ENCODE data around the gene CDK14.

CDK14 gene

DNA sequence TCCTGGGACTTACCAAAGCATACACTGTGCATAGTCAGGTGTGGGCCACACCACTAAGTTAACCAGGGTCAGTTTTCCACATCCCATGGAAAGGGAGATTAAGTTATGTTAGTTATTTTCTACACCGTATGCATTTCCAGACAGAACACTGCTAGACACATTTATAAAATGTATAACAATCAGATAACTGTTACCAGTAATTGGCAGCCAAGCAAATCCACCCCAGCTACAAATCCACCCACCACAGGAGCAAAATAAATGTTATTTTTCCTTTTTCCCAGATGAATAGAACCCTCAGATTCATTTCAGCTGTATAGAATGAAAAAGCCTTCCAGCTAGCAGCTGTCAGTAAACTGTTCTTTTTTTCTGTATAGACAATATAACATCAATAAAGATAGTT, 411.2 kb downstream of the CDK14 start:
- DNase-seq (ENCODE audit: low read depth), result no peak

DNA sequence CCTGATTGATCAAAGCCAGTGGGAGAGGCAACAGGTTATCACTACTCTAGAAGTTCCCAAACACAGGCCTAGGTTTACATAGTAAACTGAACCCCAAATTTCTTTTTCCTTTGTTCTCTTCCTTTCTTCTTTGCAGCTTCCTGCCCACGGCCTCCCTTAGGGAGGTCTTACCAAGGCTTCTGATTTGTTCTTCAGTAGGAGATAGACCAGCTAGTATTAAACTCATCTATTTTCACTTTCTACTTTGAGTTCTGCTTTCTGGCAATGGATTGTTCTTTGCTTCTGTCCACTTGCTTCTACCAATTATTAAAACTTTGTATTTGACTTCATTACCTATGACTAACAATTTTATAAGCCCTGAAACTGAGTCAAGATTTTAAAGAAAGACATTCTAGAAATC, 417.0 kb downstream of the CDK14 start:
- no peak for DNase-seq (ENCODE audit: low read depth)

- no peak for DNase-seq (ENCODE audit: low read depth)
Measured at GRCh38 chr7:91019686-91020385, 423.7 kb downstream of the CDK14 start.

DNA sequence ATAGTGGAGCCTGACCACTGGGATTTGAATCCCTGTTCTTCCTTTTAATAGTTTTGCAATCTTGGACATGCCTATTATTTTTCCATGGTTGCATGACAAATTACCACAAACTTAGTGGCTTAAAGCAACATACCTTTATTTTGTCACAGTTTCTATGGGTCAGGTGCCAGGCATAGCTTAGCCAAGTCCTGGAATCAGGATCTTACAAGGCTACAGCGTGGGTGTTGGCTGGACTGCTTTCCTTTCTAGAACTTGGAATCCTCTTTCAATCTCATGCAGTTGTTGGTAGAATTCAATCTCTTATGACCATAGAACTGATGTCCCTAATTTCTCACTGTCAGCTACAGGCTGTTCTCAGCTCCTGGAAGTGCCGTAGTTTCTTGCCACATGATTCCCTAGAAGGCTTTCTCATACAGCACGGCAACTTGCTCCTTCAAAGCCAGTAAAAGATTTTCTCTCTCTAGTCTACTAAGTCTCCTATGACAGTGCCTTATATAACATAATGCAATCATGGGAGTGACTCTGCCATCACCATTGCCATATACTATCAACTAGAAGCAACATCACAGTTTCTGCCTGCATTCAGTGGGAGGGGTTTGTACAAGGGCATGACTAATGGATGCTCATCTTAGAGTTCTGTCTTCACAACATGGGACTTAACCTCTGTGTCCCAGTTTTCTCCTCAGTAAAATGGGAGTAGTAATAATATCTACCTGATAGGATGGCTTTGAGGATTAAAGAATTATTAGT, 424.7 kb downstream of the CDK14 start:
- DNase-seq (ENCODE audit: low read depth), result no peak

DNA sequence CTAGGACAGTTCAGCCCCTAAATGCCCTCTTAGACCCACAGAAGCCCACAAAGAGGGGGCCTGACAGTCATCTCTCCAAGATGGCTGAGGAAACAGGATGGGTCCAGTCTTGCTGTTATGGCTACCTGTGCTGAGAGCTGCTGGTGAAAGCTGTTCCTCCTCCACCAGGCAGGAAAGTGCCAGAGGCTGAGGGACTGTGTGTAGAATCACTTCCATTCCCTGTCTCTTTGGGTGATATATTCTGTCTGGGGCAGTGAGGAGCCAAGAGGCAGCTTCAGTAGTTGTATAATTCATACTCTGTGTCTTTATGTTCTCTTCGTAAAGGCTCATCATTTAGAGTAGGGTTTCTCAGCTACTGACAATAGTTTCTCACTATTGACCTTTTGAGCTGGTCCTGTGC, 425.8 kb downstream of the CDK14 start:
- no peak for DNase-seq (ENCODE audit: low read depth)

DNA sequence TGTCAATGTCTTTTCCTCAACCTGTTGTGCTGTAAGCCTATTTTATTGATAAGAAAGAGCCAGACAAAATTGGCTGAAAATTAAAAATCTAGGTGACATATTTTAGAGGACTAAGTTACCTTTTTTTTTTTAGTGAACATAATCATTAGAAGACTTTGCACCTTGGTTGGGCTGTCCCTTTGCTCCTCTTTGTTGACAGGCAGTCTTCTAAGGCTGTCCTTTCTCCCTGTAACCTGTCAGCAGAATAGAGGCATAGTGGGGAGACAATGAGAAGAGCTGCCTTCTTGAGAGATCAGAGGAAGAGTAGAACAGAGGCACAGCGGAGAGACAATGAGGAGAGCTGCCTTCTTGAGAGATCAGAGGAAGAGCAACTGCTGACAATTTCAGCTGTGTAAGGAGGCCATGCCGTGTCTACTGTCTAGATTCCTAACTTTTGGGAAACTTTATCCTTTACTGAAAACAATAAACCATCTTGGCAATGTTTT, 429.8 kb downstream of the CDK14 start:
- no peak for DNase-seq (ENCODE audit: low read depth)

- no peak for DNase-seq (ENCODE audit: low read depth)
Measured at GRCh38 chr7:91029688-91030087, 433.6 kb downstream of the CDK14 start.

GRCh38 chr7:91030680-91031380, 434.7 kb downstream of the CDK14 start:
- DNase-seq (ENCODE audit: low read depth), result no peak

- DNase-seq (ENCODE audit: low read depth), result no peak
Measured at GRCh38 chr7:91031757-91032156, 435.6 kb downstream of the CDK14 start.

- DNase-seq (ENCODE audit: low read depth), result no peak
Measured at GRCh38 chr7:91033574-91033973, 437.5 kb downstream of the CDK14 start.

DNA sequence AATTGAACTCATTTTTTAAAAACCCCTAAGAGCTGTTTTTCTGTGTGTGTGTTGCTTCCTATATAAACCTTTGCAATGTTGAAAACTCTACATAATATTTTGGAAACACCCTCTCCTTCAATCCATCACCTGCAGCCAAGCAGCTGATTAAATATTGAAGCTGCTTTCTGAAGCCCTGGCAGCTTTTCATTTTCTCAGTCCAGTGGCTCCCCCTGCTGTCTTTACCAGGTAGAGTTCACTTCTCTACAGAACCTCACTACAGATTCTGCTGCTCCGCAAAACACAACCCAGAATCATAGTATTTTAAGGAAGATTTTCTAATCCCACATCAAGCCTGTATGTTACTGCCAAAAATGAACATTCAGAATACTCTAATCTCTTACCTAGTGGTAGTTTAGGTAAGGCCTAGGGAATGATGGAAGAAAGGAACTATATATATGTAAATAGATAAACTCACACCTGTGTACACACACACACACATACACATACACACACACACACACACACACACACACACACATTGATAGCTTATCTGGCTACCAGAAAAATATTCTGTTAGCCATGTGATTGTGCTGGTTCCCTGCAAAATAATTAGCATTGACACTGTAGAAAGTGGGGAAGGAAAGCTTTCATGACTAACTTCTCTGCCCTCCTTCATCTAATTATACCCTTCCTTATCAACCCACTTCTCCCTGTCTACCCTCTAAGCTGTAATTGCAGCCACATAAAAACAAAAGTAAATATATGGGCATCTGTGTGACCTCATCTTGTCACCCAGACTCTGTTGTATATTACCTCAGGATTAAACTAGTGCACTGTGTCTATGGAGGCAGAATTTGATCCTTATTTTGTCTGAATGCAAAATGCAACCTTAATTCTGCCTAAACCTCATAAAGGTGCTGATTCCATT, 438.6 kb downstream of the CDK14 start:
- DNase-seq (ENCODE audit: low read depth), result no peak

DNA sequence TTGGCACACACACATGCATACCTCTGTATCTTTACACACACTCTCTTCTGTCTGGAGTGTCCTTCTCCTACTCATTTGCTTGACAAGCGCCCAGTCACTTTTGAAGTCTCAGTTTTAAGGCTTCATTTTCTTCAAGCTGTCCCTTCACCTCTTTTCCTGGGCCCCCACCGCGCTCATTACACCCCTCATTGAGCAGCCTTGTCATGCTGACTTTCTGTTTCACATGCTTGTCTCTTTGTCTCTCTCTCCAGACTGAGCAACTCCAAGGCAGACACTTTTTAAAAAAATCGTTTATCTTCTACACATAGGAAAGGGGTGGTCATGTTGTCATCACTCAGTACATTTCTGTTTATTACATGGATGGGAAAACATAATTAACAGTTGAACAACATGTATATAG, 442.9 kb downstream of the CDK14 start:
- DNase-seq (ENCODE audit: low read depth), result no peak

DNA sequence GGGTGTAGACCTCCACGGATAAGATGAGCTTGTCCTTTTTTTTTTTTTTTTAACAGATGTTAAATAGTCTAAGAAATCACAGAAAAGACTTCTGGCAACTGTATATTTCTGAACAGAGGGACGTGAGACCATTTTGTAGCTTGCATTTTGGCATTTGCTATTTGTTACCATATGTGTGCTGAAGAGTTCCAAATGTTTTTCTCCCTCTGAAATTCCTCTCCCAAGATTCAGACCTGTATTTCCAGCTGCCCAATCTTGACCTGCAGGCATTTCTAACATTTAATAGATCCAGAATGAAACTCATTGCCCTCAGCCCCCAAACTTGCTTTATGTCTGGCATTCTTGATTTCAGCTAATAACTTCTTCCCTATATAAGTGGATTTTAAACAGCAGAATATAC, 445.0 kb downstream of the CDK14 start:
- no peak for DNase-seq (ENCODE audit: low read depth)

GRCh38 chr7:91041901-91042484, 445.9 kb downstream of the CDK14 start:
- no peak for DNase-seq (ENCODE audit: low read depth)

- no peak for DNase-seq (ENCODE audit: low read depth)
Measured at GRCh38 chr7:91043186-91043585, 447.1 kb downstream of the CDK14 start.

DNA sequence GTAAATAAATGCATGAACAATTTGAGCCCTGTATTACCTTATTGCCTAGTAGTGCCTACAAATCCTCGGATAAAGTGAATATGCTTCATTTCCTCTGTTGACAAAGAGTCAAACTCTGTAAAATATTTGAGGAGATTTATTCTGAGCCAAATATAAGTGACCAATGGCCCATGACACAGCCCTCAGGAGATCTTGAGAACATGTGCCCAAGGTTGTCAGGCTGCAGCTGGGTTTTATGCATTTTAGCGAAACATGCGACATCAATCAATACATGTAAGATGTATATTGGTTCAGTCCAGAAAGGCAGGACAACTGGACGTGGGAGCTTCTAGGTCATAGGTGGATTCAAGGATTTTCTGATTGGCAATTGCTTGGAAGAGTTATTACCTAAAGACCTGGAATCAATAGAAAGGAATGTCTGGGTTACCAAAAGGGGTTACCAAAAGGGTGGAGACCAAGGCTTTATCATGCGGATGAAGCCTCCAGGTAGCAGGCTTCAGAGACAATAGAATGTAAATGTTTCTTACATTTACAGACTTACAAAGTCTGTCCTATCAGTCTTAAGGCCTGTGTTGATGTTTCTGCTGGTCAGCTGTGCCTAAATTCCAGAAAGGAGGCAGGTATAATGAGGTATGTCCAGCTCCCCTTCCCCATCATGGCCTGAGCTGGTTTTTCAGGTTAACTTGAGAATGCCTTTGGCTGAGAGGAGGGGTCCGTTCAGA, 448.0 kb downstream of the CDK14 start:
- no peak for DNase-seq (ENCODE audit: low read depth)

DNA sequence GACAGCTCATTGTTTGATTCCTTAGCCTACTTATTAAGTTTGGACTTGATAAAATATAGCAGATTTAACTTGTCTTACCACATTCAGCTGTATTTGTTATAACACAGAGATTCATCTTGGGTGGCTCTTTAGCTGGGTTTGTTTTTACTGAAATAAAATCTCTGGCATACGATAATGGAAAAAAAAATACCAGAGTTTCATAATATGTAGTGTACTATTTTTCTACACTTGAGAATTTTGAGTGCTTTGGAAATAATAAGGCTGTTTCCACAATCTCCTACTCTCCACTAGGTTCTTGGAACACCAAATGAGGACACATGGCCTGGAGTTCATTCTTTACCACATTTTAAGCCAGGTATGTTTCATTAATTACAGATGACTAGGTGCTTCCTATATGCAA, 449.5 kb downstream of the CDK14 start:
- no peak for DNase-seq (ENCODE audit: low read depth)

GRCh38 chr7:91046322-91047089, 450.4 kb downstream of the CDK14 start:
- no peak for DNase-seq (ENCODE audit: low read depth)

DNA sequence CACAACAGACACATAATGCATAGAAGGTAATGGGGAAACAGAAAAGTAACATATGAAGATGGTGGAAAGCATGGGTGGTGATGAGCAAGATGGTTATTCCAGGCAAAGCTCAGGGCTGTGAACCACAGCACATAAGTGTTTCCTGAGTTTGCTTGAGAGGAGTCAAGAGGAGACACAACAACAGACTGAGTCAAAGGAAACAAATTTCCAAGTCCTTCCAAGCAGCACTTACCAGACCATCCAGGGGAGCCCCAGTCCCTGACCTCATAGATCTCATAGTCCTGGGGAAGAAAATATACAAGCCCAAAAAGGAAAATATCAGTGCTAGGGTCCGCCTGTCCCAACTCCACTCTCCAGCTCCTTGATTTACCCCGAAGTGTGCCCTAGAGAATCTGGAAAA, 451.5 kb downstream of the CDK14 start:
- DNase-seq (ENCODE audit: low read depth), result no peak

DNA sequence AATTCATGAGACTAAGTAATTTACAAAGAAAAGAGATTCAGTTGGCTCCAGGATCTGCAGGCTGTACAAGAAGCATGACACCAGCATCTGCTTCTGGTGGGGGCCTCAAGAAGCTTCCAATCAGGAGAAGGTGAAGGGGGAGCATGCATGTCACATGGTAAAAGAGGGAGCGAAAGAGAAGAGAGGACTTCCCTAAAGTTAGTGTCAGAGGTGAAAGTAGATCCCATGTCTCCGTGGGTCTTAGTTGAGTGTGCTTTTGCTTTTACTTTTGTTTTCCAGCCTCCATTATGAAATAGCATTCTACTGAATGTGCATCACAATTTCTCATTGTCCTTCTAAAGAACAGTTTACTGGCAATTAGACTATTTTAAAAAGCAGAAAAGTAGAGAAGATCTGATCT, 454.6 kb downstream of the CDK14 start:
- DNase-seq (ENCODE audit: low read depth), result no peak
